ENCODE data around the gene IDH1. TPM values are rescaled to one million over a fixed set of nuclear protein-coding genes. Genes with fewer than 3 reads are reported as not detected.

Gene IDH1
- total and polyA plus RNA-seq, 2 of the 8 experiments (the other 6 are each of a cell fraction or from before 2014, with no cell fraction given) = 174 to 398 TPM

DNA sequence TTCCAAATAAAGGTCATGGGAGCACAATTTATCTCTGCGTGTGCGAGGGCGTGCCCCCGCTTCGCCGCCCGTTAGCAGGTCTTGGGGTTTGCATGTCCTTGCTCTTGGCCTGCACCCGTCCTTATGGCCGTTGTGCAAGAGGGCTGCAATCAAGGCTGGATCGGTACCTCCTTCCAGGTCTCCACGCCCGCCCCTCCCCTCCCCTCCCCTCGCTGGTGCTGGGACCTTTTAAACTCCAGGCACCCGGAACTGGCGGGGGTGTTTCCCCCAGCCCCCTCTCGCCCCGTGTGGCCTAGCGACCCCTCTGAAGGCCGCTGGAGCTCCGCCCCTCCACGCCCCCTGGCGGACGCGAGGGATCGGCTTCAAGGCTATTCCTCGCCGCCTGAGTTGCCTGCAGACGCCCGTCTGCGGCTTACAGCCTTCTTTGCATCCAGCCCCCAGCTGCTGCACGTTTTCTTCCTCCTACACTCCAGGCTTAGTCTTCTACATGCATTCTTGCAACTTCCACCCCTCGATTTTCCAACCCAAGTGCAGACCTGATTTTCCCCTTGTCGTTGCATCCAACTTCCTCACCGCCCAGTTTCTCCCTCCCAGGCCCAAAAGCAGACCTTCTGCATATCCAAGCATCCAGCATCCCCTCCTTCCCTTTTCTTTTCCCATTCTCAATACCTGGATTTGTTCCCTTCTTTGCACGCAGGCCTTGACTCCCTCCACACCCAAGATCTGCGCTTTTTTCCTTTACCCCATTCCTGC is 577 bp downstream of the IDH1 start:
- Histone ChIP-seq H2AK5ac (ENCODE audit: low read depth, low read length) (no peak overlapping the region), H3K79me1 (ENCODE audit: low read depth, low read length) (0 out of 2 replicates have a peak, but pooled peaks cover 3% of the 10 kb centered on the region), H3K79me2 (ENCODE audit: control insufficient read depth in 1 of 2, insufficient read depth in 2 of 2, low read length in 2 of 2) (peaks cover 3 to 30% of the 10 kb centered on the region in 2 experiments; a peak in 3 of 4 replicates), H3K27me3 (replicated peaks in 1 of 4; ENCODE audit: control insufficient read depth in 3 of 4, extremely low read depth in 1 of 4, insufficient read depth in 3 of 4, low read length in 3 of 4) (no peaks in the 10 kb centered on the region), H2BK5ac (ENCODE audit: low read depth, low read length) (peak overlapping the region; percentile 78), H3K56ac (replicated peaks; ENCODE audit: insufficient read length, low read depth, low read length) (peak overlapping the region; percentile 83), H2BK12ac (ENCODE audit: low read depth, low read length) (0 out of 2 replicates have a peak overlapping the region, but pooled peaks have one; percentile 5), H4K5ac (ENCODE audit: insufficient read length, low read depth, low read length) (peak overlapping the region; percentile 77), H3K9ac (replicated peaks in 1 of 4; ENCODE audit: extremely low read depth in 1 of 4, low read depth in 3 of 4, low read length in 3 of 4) (peak overlapping the region; percentile 59 to 89 (median 83)), H2BK20ac (ENCODE audit: low read length) (no peak overlapping the region), H3K27ac (ENCODE audit: low read depth, low read length) (peak overlapping the region; percentile 62), H3K23me2 (ENCODE audit: low read depth, low read length) (peaks cover 2% of the 10 kb centered on the region; the same call in 1 of the 2 replicates), H2BK15ac (ENCODE audit: low read length) (peak overlapping the region; percentile 20; the same call in 1 of the 2 replicates), H3K4ac (replicated peaks; ENCODE audit: insufficient read length, low read depth, low read length) (peak overlapping the region; percentile 82), H3K9me3 (ENCODE audit: insufficient read depth in 2 of 2, low read depth in 1 of 2, low read length in 1 of 2) (no peaks in the 10 kb centered on the region), H3K4me1 (replicated peaks in 1 of 4; ENCODE audit: control insufficient read depth in 3 of 4, insufficient read depth in 4 of 4, low read length in 3 of 4) (peaks cover 0 to 5% (median 3%) of the 10 kb centered on the region in 4 experiments; a peak in 2 of 7 replicates), H3K14ac (ENCODE audit: insufficient read length) (no peak overlapping the region), H4K20me1 (replicated peaks in 1 of 2; ENCODE audit: control insufficient read depth in 1 of 2, insufficient read depth in 2 of 2, low read length in 2 of 2) (peaks cover 0 to 1% of the 10 kb centered on the region in 2 experiments), H2AFZ (ENCODE audit: low read length) (0 out of 2 replicates have a peak overlapping the region, but pooled peaks have one; percentile 12), H2BK120ac (replicated peaks; ENCODE audit: low read depth, low read length) (peak overlapping the region; percentile 71), H3K18ac (ENCODE audit: extremely low read depth, low read length) (peak overlapping the region; percentile 82), H4K8ac (ENCODE audit: extremely low read depth, insufficient read depth, low read length) (peak overlapping the region; percentile 72; the same call in 1 of the 2 replicates), H3K36me3 (ENCODE audit: control insufficient read depth in 2 of 4, insufficient read depth in 4 of 4, low read length in 3 of 4) (peaks cover 4 to 42% (median 17%) of the 10 kb centered on the region in 4 experiments; a peak in 7 of 8 replicates), H3K4me3 (ENCODE audit: extremely low read depth in 1 of 4, insufficient read depth in 2 of 4, low read depth in 3 of 4, low read length in 4 of 4) (peak overlapping the region; percentile 85 to 100 (median 99)), H4K91ac (replicated peaks; ENCODE audit: insufficient read length, low read length) (peak overlapping the region; percentile 58), H3K23ac (ENCODE audit: insufficient read length) (no peak overlapping the region), H3K4me2 (ENCODE audit: insufficient read depth in 1 of 2, low read depth in 2 of 2, low read length in 2 of 2) (peak overlapping the region; percentile 70 to 85)
- CTCF ChIA-PET (ENCODE audit: partially characterized antibody) = interaction anchor here (0.7 to 6.2 kb wide), 16 partner anchors 11 to 156 kb away, joined by 3 to 53 read pairs (median 4); partner anchors contain the start of genes C2orf80 and PIKFYVE
- 0% methylated on average over 29 of the region's 36 CpGs; no CpG with 5 or more reads in 1 of the 2 experiments for WGBS, 2 experiments (ENCODE audit: extremely low coverage in 1 of 2, insufficient coverage in 1 of 2, insufficient read length in 1 of 2, insufficient replicate concordance in 2 of 2, low coverage in 1 of 2, low lambda C conversion rate in 2 of 2, missing lambda C conversion rate in 1 of 2)
- DNase-seq (ENCODE audit: low read depth in 1 of 2, low spot score in 2 of 2) (peak; percentile 83 to 95), FAIRE-seq (no peak)
- POLR2A ChIA-PET (ENCODE audit: partially characterized antibody) = interaction anchor here (0.5 to 7.0 kb wide), 21 partner anchors 10 to 1440 kb away, joined by 3 to 68 read pairs (median 4); partner anchors contain the start of genes CRYGA and PIKFYVE
- TF ChIP-seq POLR2A (IDR thresholded peaks at IDR 0.05; ENCODE audit: control extremely low read depth in 1 of 2, low read depth in 2 of 2, low read length in 2 of 2) = peak in 1 of 2 experiments; percentile 68; a peak in 2 of 3 replicates
- no peak for TF ChIP-seq POU5F1 (IDR thresholded peaks at IDR 0.05; ENCODE audit: low read depth, low read length)
- TF ChIP-seq GABPA (IDR thresholded peaks at IDR 0.05; ENCODE audit: borderline replicate concordance, insufficient read depth, low read length) = no peak
- TF ChIP-seq EZH2 (IDR thresholded peaks at IDR 0.05; ENCODE audit: low read depth, low read length, severe bottlenecking) = no peak
- TF ChIP-seq CHD1 (IDR thresholded peaks at IDR 0.05; ENCODE audit: low read depth, low read length) = no peak
- no peak for TF ChIP-seq SIRT6 (IDR thresholded peaks at IDR 0.05; ENCODE audit: low read length)
- no peak for TF ChIP-seq KDM4A (IDR thresholded peaks at IDR 0.05; ENCODE audit: low read depth, low read length, severe bottlenecking)
- TF ChIP-seq, protein P1, sequence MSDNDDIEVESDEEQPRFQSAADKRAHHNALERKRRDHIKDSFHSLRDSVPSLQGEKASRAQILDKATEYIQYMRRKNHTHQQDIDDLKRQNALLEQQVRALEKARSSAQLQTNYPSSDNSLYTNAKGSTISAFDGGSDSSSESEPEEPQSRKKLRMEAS (IDR thresholded peaks at IDR 0.05) = peak; percentile 46; the same call in 1 of the 2 replicates
- 0 out of 2 replicates have a peak, but pooled peaks have one; percentile 30 for TF ChIP-seq EGR1 (IDR thresholded peaks at IDR 0.05; ENCODE audit: borderline replicate concordance, low read depth, low read length)
- no peak for TF ChIP-seq JUN (IDR thresholded peaks at IDR 0.05; ENCODE audit: low read depth, low read length)
- TF ChIP-seq ASH2L (IDR thresholded peaks at IDR 0.05; ENCODE audit: low read length) = peak; percentile 18

Measured in H1 (cell line).